T-helper 2 cell treated with Interferon-gamma antibody and Interleukin-4, amounts not matched to agents 100 ng/mL and 5 ng/mL, for 36 hours (primary cell): ENCODE measurements around the gene SNX1. TPM values are rescaled to one million over a fixed set of nuclear protein-coding genes. Genes with fewer than 3 reads are reported as not detected.

ENCODE experiments used
- intact Hi-C: fragments of 100-400 bp; cut with micrococcal nuclease; formaldehyde crosslinking; loops from one replicate; pipeline ENCODE4 v1.15.1; 2023
- total RNA-seq: library from RNA; stranded (reverse); gene quantifications from 2 replicates; pipeline ENCODE4 v1.2.3, GENCODE V29; 2022

Gene SNX1
- total RNA-seq, 1 donor from 2014 or later: 133 TPM

DNA sequence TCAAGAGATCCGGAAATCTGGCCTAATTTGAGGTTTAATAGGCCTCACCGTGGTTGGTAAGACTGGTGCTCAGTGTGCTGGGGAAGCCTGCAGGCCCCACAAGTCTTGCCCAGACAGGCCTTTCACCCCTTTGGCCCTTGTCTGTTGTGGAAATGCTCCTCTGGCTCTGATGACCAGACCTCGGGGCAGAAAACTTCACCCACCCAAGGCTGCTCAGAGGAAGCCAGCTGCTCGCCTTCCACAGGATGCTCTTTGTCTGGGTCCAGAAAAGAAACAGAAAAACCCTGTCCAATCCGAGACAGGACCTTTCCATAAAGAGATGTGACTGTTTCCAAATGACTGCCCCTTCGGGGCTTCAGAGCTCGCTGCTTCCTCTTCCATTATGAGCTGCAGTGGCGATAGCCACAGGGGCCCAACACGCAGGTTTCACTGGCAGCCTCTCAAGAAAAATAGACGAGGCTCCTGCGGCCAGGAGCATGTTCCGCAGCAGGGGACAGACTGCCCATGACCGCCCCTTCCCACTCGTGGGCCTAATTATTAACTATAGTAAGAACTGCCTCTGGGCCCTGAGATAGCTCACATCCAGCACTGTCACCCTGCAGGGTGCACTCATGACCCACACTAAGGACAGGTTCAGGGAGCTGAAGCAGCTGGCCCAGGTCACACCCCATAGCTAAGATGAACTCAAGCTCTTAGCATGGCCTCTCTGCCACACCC is 48.9 kb downstream of the SNX1 start:
- intact Hi-C loops: no loop called here

DNA sequence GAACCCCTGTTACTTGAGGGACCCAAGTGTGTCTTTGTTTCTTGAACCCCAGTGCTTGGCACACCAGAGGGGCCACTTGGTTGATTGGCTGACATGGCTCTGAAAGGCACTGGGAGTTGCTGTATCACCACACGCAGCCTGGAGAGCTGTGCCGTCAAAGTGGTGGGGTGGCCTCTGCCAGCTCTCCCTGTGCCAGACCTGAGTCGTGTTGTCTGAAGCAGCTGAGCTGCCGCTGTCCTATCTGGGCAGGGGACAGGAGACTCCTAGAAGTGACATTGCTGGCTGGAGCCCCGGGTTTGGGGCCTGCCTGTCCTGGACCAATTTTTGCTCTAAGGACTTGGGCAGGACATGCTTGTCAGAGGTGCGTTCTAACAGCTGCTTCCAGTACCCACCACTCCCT is 50.3 kb downstream of the SNX1 start:
- intact Hi-C loops: no loop called here

DNA sequence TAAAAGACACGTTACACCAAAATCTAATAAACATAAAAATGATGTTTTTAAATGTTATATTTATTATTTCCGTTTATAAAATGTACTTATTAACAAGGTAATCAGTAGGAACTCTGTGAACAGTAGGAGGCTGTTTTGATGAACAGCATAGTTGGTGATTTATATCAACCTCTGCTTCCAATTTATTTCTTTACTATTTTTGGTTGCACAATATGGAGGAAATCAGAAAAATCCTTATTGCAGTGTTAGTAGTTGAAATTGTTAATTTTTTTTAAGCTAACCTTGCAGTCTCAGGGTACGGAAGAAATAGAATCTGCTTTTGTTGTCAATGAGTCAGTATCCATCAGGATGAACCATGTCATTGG is 50.7 kb downstream of the SNX1 start:
- intact Hi-C loops: no loop called here

DNA sequence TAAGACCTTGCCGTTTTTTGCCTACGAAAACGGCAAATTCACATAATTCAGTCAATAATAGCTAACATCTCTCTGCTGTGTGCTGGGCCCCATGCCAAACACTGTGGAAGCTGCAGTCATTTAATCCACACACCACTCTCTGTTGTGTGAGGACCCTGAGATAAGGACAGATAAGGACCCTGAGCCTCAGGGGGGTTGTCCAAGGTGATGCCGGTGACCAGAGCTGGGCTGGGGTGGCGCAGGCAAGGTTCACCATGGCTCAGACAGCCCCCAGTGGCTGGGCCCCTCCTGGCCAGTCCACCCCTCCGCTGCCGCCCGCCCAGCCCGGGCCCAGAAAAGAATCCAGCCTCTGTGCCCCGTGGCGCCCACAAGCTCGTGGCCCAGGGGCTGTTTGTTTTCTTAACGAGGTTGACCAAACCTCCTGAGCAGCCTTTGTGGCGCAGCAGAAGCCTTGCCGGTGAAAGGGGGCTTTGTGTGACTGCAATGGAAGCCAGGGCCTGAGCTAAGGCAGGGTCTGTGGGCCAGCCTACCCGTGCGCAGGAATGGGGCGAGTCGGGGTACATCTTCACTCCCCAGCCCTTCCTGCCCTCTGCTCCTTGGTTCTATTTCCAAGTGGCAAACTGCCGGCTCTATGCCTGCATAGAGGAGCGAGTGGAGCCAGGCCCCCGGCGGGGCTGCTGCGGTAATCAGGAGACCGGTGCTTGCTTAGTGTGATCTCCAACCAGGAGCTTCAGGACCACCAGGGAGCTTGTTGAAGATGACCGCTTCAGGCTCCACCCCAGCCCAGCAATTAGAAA is 51.3 kb downstream of the SNX1 start:
- intact Hi-C loops: no loop called here

DNA sequence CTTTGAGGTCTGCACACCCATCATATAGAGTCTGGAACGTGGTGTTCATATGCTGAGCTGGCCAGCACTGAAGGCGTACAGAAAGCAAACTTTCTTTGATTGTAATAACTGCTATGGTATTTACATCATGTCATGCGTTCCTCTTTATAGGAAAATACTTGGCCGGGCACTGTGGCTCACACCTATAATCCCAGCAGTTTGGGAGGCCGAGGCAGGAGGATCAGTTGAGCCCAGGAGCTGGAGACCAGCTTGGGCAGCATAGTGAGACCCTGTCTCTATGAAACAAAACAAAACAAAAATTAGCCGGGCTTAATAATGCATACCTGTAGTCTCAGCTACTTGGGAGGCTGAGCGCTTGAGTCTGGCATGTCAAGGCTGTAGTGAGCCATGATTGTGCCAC is 52.4 kb downstream of the SNX1 start:
- intact Hi-C loops: no loop called here

DNA sequence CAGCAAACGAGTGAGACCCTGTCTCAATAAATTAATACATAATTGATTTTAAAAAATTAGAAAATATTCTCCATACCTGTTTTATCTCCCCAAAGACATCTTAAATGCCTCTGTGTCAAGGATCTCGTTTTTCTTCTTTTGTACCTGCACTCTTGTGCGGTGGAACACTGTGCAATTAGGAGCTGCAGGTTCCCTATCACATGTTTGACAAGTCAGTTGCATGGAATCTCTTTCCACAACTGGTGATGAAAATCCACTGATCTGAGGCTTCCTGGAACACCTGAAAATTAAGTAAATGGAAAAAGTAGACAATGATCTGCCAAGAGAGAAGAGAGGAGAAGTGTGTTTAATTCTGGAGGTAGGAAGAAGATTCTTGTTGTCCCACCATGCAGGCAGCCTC is 52.8 kb downstream of the SNX1 start:
- intact Hi-C loops: no loop called here

DNA sequence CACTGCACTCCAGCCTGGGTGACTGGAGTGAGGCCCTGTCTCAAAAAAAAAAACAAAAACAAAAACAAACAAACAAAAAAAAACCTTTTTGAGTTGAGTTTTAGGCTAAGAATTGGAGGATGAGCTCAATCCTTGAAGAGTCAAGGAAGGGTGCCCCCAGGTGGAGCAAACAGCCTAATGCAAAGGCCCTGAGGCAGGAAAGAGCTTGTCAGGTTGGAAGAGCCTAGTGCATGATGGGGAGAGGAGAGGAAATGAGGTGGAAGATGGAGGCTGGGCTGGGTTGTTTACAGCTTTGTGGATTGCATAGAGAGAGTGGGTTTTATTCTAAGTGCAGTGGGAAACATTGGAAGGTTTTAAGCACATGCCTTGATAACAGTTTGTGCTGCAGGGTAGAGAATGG is 53.6 kb downstream of the SNX1 start:
- intact Hi-C loops: no loop called here

DNA sequence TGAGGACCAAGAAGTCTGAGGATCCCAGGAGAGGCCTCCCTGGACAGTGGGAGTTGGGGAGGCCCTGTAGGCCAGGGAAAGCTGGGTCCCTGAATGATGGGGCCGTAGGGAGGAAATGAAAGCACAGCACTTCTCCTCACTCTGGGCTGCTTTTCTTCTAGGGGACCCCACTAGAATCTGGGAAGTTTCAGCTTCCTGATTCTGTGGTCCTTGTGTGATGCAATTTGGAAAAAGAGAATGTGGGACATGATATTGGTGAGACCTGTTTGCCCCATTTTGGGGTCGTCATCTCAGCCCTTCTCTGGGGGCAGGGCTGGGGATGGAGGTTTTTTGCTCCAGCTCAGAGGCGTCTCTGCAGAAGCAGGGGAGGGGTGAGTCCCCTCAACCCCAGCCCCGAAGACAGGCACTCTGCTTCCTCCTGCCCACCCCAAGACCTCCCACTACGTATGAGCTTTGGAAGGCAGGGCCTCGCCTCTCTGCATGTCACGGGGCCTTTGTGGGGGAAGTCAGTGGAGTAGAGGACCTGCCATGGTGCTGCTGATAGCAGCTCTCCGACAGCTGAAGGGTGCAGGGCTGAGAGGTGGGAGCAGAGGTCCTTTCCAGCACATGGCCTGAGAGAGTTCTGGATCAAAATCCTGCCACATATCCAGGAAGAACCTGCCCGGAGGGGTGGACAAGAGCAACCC is 54.3 kb downstream of the SNX1 start:
- intact Hi-C loops: loop anchor here (10.0 kb wide), 1 partner anchor 675 kb away; no protein-coding TSS in a partner anchor

DNA sequence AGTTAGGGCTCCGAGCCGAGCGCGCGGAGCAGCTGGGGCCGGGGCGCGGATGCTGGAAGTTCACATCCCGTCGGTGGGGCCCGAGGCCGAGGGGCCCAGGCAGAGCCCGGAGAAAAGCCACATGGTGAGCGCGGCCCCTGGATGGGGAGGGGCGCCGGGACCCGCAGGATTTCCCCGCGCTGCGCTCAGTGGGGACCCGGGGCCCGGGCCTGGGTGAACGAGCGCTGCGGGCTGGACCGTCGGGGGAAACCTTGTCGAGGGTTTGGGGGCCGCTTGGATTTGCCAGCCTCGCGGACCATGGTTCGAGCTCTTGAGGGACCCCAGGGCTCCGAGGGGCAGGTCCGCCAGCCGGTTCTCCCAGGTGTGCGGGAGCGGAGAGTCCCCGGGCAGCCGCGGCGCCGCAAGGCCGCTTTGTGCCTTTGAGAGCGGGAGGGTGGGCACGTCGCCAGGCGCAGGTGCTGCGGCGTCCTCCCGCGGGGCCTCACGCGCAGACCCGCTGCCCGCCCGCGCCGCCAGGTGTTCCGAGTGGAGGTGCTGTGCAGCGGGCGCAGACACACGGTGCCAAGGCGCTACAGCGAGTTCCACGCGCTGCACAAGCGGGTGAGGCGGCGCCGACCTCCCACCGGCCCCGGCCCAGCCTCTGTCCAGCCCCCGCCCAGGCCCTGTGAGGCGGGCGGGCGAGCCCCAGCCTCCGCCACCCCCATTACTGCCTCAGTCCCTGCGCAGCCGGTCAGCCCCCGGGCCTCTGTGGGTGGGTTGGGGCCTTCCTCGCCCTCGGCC is 56.1 kb downstream of the SNX1 start, which contains the start of gene SNX22:
SNX22 (plus strand) TSS at position 5 of the 780 bp plus-strand sequence; CDS start at position 50, 45 bp downstream.
- intact Hi-C loops: loop anchor here (10.0 kb wide), 1 partner anchor 677 kb away; no protein-coding TSS in a partner anchor

DNA sequence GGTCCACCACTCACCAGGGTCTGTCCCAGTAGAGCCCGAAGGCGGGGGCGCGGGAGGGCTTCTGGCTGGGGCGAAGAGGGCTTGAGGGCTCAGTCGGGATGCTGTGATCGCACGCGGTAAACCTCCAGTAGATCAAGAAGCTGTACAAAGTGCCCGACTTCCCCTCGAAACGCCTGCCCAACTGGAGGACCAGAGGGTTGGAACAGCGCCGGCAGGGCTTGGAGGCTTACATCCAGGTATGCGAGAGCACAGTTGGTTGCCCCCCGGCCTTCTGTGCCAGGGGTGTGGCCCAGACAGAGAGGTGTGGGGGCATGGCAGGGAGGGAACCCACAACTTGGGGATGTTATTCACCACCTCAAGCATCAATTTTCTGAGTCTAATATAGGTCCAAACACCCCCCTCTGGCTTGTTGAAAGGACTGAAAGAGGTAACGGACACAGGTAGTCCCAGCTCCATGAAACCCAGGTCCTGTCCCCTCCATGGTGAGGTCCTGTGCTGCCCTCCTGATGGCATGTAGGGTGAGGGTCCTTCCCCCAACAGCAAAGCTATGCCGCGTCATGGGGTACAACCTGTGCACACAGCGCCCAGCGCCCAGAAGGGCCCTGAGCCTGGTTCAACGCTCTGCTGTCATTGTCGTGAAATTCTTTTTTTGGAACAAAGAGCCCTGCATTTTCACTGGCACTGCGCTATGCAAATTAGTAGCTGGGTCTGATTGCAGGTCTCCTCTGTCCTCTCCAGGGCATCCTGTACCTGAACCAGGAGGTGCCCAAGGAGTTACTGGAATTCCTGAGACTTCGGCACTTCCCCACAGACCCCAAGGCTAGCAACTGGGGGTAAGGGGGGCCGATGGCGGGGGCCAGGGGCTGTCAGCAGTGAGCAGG is 57.0 kb downstream of the SNX1 start:
- intact Hi-C loops: loop anchor here (1.0 to 10.0 kb wide), 3 partner anchors 11 to 678 kb away; partner anchors contain the start of gene PPIB

DNA sequence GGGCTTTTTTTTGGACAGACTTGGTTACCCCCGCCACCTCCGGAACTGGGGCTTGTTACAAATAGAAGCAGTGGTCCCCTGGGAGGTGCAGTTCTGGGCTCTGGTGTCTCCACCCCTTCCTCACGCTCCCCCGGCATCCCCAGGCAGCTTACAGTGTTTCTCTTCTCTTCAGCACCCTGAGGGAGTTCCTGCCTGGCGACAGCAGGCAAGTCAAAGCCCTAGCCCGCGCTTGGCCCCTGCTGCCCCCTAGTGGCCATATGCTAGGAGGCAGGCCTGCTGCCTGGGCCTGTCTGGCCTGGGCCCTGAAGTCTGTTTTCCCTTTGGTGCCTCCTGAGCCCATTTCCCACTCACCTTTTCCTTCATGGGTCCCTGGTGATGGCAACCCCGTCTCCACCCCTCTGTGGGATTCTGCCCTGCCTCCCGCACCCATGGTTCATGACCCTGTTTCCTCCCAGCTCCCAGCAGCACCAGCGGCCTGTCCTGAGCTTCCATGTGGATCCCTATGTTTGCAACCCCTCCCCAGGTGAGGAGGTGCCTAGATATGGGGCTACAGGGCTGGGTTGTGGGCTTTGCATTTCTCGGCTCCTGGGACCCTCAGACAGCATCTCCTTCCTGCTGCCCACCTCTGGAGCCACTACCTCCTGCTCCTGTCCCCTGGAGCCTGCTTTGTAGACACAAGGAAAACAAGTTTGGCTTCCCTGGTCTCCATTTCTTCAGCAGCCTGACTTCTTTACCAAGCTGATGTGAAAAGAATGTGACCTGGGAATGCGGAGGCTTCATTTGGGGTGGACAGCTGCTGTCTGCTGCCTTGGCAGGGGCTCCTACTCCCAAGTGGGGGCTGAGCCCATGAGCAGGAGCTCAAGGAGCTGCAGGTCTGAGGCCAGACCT is 57.9 kb downstream of the SNX1 start:
- intact Hi-C loops: loop anchor here (1.0 to 10.0 kb wide), 3 partner anchors 10 to 679 kb away; partner anchors contain the start of gene PPIB

DNA sequence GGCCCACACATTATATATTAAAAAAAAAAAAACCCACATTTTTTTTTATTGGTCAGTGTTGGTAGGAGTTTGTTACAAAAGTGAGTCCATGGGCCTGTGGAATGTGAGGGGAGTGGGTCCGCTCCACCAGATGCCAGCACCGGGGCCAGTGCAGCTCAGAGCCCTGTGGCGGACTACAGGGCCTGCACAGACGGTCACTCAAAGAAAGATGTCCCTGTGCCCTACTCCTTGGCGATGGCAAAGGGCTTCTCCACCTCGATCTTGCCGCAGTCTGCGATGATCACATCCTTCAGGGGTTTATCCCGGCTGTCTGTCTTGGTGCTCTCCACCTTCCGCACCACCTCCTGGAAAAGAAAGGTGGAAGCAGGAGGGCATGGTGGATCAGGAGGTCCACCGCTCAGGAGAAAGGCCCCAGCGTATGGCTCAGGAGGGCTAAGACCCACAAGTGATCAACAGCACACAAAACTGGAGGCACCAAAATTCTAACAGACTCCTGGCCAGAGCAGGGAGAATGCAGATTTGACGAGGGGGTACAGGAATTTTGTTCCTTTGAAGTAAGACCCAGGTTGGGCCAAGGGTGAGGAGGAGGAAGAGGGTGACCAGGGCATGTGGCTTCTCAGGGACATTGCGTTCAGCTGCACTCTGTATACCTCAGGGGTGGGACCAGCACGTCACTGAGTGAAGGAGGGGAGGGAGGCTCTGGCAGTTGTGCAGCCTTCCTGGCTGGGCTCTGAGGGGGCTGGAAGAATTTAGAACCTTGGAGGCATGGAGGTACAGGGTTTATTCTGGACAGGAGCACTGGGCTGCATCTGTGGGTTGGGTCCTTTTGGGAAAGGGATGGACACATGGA is 60.2 kb downstream of the SNX1 start:
- intact Hi-C loops: loop anchor here (10.0 kb wide), 1 partner anchor 681 kb away; no protein-coding TSS in a partner anchor

DNA sequence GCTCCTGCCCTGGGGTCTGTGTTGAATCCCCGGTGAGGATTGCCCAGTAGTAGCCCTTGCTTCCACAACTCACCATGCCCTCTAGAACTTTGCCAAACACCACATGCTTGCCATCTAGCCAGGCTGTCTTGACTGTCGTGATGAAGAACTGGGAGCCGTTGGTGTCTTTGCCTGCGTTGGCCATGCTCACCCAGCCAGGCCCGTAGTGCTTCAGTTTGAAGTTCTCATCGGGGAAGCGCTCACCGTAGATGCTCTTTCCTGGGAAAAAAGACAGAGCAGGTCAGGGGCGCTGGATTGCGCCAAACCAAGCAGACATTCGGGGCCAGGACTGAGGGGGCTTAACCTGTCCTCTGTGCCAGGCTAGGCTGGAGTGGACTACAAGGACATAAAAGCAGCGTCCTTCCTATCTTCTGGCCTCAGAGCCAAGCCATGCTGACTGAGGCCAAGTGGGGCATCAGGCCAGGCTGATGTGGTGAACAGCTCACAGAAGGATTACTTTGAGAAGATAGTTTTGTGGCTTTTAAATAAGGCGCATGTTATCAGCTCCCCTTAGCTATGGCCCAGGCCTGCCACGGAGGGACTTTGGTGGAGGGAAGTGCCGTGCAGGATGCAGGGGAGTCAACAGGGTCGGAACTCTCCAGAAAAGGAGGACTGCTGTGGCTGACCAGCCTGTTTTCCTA is 61.0 kb downstream of the SNX1 start:
- intact Hi-C loops: loop anchor here (10.0 kb wide), 1 partner anchor 682 kb away; no protein-coding TSS in a partner anchor

DNA sequence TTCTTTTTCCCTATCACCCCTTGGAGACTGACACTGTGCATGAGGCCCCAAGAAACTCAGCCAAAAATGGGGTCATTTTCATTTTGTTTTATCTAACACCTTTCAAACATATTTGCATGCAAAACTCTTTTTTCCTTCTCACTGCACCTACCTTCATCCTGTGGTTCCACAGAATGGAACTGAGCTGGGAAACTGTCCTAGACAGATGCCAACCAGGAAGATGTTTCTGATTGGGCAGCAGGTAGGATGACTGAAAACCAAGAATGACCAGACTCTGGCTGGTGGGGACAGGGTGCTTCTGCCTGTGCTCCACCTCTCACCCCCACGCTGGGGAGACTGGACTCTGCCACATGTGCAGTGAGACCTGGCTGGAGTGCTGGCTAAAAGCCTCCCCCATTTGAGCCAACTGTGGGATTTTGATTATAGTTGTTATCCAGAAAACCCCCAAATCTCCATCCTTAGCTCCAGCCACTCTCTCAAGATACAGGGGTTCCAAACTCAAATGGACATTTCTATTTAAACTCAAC is 61.9 kb downstream of the SNX1 start:
- intact Hi-C loops: loop anchor here (10.0 kb wide), 1 partner anchor 683 kb away; no protein-coding TSS in a partner anchor

DNA sequence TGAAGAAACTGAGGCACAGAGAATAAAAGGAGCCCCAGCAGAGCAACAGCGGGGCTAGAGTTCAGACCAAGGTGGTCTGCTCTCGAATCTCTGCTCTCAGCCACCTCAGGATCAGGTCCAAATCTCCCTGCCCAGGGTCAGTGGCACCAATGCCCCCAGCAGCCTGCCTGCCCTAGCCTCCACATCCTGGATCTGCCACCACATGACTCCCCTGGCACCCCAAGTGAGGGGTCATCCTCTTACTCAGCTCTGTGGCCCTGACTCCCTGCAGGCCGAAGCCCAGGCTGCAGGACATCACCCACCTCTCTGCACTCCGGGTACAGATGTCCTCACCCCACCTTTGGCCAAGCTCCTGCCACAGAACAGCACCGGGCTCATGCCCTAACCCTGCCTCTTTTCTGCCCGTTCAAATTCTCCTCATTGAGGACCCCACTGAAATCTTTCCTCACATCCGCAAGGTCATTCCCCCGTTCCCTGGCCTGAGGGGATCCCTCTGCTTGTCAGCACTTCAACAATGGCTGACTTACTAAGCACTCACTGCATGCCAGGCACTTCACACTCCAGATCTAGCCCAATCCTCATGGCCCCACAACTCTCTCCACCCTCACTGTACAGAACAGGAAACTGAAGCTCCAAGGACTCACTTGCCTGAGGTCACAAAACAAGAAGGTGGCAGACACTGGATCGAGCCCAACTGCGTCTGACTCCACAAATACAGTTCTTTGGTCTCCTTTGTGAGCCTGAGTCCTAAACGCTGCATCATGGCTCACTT is 62.8 kb downstream of the SNX1 start:
- intact Hi-C loops: loop anchor here (10.0 kb wide), 1 partner anchor 684 kb away; no protein-coding TSS in a partner anchor
